Vagina (tissue), 2 donors: Measurements from ENCODE around the gene TMEM259. TPM values are rescaled to one million over a fixed set of nuclear protein-coding genes. Genes with fewer than 3 reads are reported as not detected.

Experiments used
- DNase-seq, 2 donors: peaks; one replicate each; pipeline ENCODE4 v3.0.0-alpha.2; 2017; ENCODE audit errors: extremely low spot score in 2 of 2
- H3K27ac ChIP-seq: fragments of 200-600 bp; sonication (generic); one replicate; pipeline ENCODE4 v1.5.1; 2019
- H3K27me3 ChIP-seq: fragments of 200-600 bp; sonication (generic); one replicate; pipeline ENCODE4 v1.5.1; 2019
- H3K36me3 ChIP-seq, 2 donors: fragments of 200-600 bp; sonication (generic); one replicate each; pipeline ENCODE4 v1.5.1; 2017 to 2019
- H3K4me1 ChIP-seq: fragments of 200-600 bp; sonication (generic); one replicate; pipeline ENCODE4 v1.5.1; 2019
- H3K4me3 ChIP-seq, 2 donors: fragments of 200-600 bp; sonication (generic); 1 replicate in 1 of 2; 2 replicates in 1 of 2; pipeline ENCODE4 v1.5.1; 2016 to 2019
- H3K9me3 ChIP-seq: fragments of 200-600 bp; sonication (generic); one replicate; pipeline ENCODE4 v1.5.1; 2019
- CTCF ChIP-seq, 3 experiments: fragments of 450-650 bp in 2 of 3; fragments of 200-600 bp in 1 of 3; sonication (generic) in 1 of 3; IDR thresholded peaks; one replicate each; pipeline ENCODE4 v1.5.1; 2017 to 2019; ENCODE audit warnings: antibody characterized with exemption in 3 of 3, mild to moderate bottlenecking in 2 of 3, moderate library complexity in 2 of 3
- POLR2A ChIP-seq, 2 donors: fragments of 450-650 bp; IDR thresholded peaks; one replicate each; pipeline ENCODE4 v1.6.1; 2017; ENCODE audit warnings: antibody characterized with exemption in 2 of 2, mild to moderate bottlenecking in 2 of 2, moderate library complexity in 2 of 2
- POLR2AphosphoS5 ChIP-seq, 2 donors: sonication (generic); formaldehyde crosslinking; IDR thresholded peaks; one replicate each; pipeline ENCODE4 v1.9.0; 2017; ENCODE audit warnings: antibody characterized with exemption in 2 of 2, mild to moderate bottlenecking in 2 of 2, low read depth in 1 of 2; ENCODE audit not compliant: insufficient read depth in 1 of 2
- intact Hi-C: fragments of 100-400 bp; cut with DNase I; formaldehyde crosslinking; loops from one replicate; pipeline ENCODE4 v1.15.1; 2023
- total RNA-seq: library from RNA; depleted of rRNA; stranded (reverse); fragments of >200 nt; gene quantifications from one replicate; pipeline ENCODE4 v1.2.3, GENCODE V29; 2016

TMEM259 gene
- total RNA-seq, 1 donor from 2014 or later: 130 TPM

- Histone ChIP-seq H3K27ac (no peak overlapping the region), H3K36me3 (no peaks in the 10 kb centered on the region), H3K27me3 (peaks cover 10% of the 10 kb centered on the region), H3K4me1 (peaks cover 16% of the 10 kb centered on the region), H3K9me3 (no peaks in the 10 kb centered on the region), H3K4me3 (no peak overlapping the region)
- intact Hi-C loops: no loop called here
- DNase-seq: no peak
- TF ChIP-seq POLR2AphosphoS5 (IDR thresholded peaks at IDR 0.05; ENCODE audit: insufficient read depth in 1 of 2, low read depth in 1 of 2) (no peak), CTCF (IDR thresholded peaks at IDR 0.05) (no peak), POLR2A (IDR thresholded peaks at IDR 0.05) (no peak)
Observed at GRCh38 chr19:1003283-1003682, 17.6 kb downstream of the TMEM259 start.

- Histone ChIP-seq H3K9me3 (no peaks in the 10 kb centered on the region), H3K4me1 (peaks cover 16% of the 10 kb centered on the region), H3K27ac (no peak overlapping the region), H3K36me3 (no peaks in the 10 kb centered on the region), H3K4me3 (no peak overlapping the region), H3K27me3 (peaks cover 10% of the 10 kb centered on the region)
- no peak for DNase-seq
- no peak for TF ChIP-seq POLR2AphosphoS5 (IDR thresholded peaks at IDR 0.05; ENCODE audit: insufficient read depth in 1 of 2, low read depth in 1 of 2)
- no peak for TF ChIP-seq POLR2A (IDR thresholded peaks at IDR 0.05)
- no peak for TF ChIP-seq CTCF (IDR thresholded peaks at IDR 0.05)
- intact Hi-C loops: no loop called here
Observed at GRCh38 chr19:1002600-1002999, 18.3 kb downstream of the TMEM259 start.

GRCh38 chr19:1001538-1002166 lies 19.3 kb downstream of the TMEM259 start:
- Histone ChIP-seq H3K9me3 (no peaks in the 10 kb centered on the region), H3K4me3 (no peak overlapping the region), H3K4me1 (peaks cover 18% of the 10 kb centered on the region), H3K27ac (no peak overlapping the region), H3K27me3 (peaks cover 10% of the 10 kb centered on the region), H3K36me3 (no peaks in the 10 kb centered on the region)
- intact Hi-C loops: no loop called here
- TF ChIP-seq POLR2A (IDR thresholded peaks at IDR 0.05) (no peak), CTCF (IDR thresholded peaks at IDR 0.05) (peak; percentile 60 to 82 (median 76))
- no peak for DNase-seq

- Histone ChIP-seq H3K4me3 (peak overlapping the region in 1 of 2 donors; percentile 33), H3K27ac (no peak overlapping the region), H3K27me3 (peaks cover 10% of the 10 kb centered on the region), H3K9me3 (no peaks in the 10 kb centered on the region), H3K36me3 (no peaks in the 10 kb centered on the region), H3K4me1 (peaks cover 25% of the 10 kb centered on the region)
- intact Hi-C loops: no loop called here
- DNase-seq: no peak
- TF ChIP-seq CTCF (IDR thresholded peaks at IDR 0.05): no peak
- no peak for TF ChIP-seq POLR2A (IDR thresholded peaks at IDR 0.05)
- TF ChIP-seq POLR2AphosphoS5 (IDR thresholded peaks at IDR 0.05; ENCODE audit: insufficient read depth in 1 of 2, low read depth in 1 of 2): no peak
Observed at GRCh38 chr19:1000591-1001537, 20.1 kb downstream of the TMEM259 start.

- H3K9me3 ChIP-seq: no peaks in the 10 kb centered on the region
- intact Hi-C loops: no loop called here
- peaks cover 10% of the 10 kb centered on the region for H3K27me3 ChIP-seq
- peaks cover 27% of the 10 kb centered on the region for H3K4me1 ChIP-seq
- H3K36me3 ChIP-seq: no peaks in the 10 kb centered on the region
- peak within 1 kb of the TSS in 1 of 2 donors; percentile 33 for H3K4me3 ChIP-seq
- no peak for TF ChIP-seq POLR2AphosphoS5 (IDR thresholded peaks at IDR 0.05; ENCODE audit: insufficient read depth in 1 of 2, low read depth in 1 of 2)
- no peak for TF ChIP-seq POLR2A (IDR thresholded peaks at IDR 0.05)
- TF ChIP-seq CTCF (IDR thresholded peaks at IDR 0.05): peak in 2 of 3 experiments; percentile 3 to 21
- DNase-seq: no peak
- no peak within 1 kb of the TSS for H3K27ac ChIP-seq
Observed at GRCh38 chr19:1000095-1000494, 20.8 kb downstream of the TMEM259 start, which contains the start of gene GRIN3B. Gene GRIN3B, plus strand, starts transcription at chr19:1000419. Its CDS starts 19 bp downstream, at chr19:1000438.
